A673 (cell line): ENCODE measurements around the gene SLIT3. TPM values are rescaled to one million over a fixed set of nuclear protein-coding genes. Genes with fewer than 3 reads are reported as not detected.

Experiments used
- BruUV-seq: library from RNA; stranded (reverse); fragments of 400-500 nt; replicated peaks from 2 replicates; lab custom pipeline; 2021; lab: Mats Ljungman, UMichigan
- CTCF ChIA-PET: fragments of 300-600 bp; sonication (Branson Sonifier 250); formaldehyde crosslinking; loops from one replicate; lab custom pipeline; 2022; ENCODE audit warnings: antibody characterized with exemption; lab: Charles Lee
- POLR2A ChIA-PET: fragments of 300-600 bp; sonication (Branson Sonifier 250); formaldehyde crosslinking; loops from one replicate; lab custom pipeline; 2022; ENCODE audit warnings: antibody characterized with exemption; ENCODE audit not compliant: low non-redundant PET; lab: Charles Lee
- DNase-seq: peaks from one replicate; pipeline ENCODE4 v3.0.0-alpha.2; 2015; ENCODE audit warnings: low spot score
- H3K27ac ChIP-seq: fragments of 200-600 bp; sonication (generic); 2 replicates; pipeline ENCODE4 v1.5.1; 2016; ENCODE audit warnings: mixed run types, low read depth, mild to moderate bottlenecking, mixed read lengths, antibody characterized with exemption, low read length; ENCODE audit not compliant: poor library complexity, severe bottlenecking
- H3K27me3 ChIP-seq: fragments of 200-600 bp; sonication (generic); replicated peaks from 2 replicates; pipeline ENCODE4 v1.6.1; 2017; ENCODE audit warnings: mixed run types, low read depth, mild to moderate bottlenecking, mixed read lengths, antibody characterized with exemption, low read length; ENCODE audit not compliant: insufficient read depth, poor library complexity
- H3K36me3 ChIP-seq: fragments of 200-600 bp; sonication (generic); 2 replicates; pipeline ENCODE4 v1.6.1; 2016; ENCODE audit warnings: mixed run types, mild to moderate bottlenecking, mixed read lengths, antibody characterized with exemption, low read length; ENCODE audit not compliant: insufficient read depth, poor library complexity, severe bottlenecking
- H3K4me1 ChIP-seq: fragments of 200-600 bp; sonication (generic); 2 replicates; pipeline ENCODE4 v1.6.1; 2017; ENCODE audit warnings: mixed run types, mild to moderate bottlenecking, mixed read lengths, antibody characterized with exemption, low read length; ENCODE audit not compliant: insufficient read depth, poor library complexity, severe bottlenecking
- H3K4me3 ChIP-seq: fragments of 200-600 bp; sonication (generic); 2 replicates; pipeline ENCODE4 v1.5.1; 2016; ENCODE audit warnings: low read depth, mixed run types, mild to moderate bottlenecking, mixed read lengths, low read length; ENCODE audit not compliant: poor library complexity, severe bottlenecking
- H3K9me3 ChIP-seq: fragments of 200-600 bp; sonication (generic); 2 replicates; pipeline ENCODE4 v1.6.1; 2016; ENCODE audit warnings: mixed run types, low read depth, mild to moderate bottlenecking, mixed read lengths, antibody characterized with exemption, low read length; ENCODE audit not compliant: poor library complexity, severe bottlenecking
- CTCF ChIP-seq: fragments of 300-800, 200-600 bp; sonication (generic); conservative IDR thresholded peaks from 2 replicates; pipeline ENCODE4 v1.5.1; 2017; ENCODE audit warnings: low read depth, mild to moderate bottlenecking, antibody characterized with exemption, low read length, moderate library complexity, mixed read lengths
- EZH2 ChIP-seq: fragments of 200-600 bp; sonication (generic); IDR thresholded peaks from 2 replicates; pipeline ENCODE4 v1.6.1; 2017; ENCODE audit warnings: borderline replicate concordance, low read depth, mild to moderate bottlenecking, mixed read lengths, antibody characterized with exemption, low read length; ENCODE audit not compliant: poor library complexity, severe bottlenecking
- intact Hi-C: fragments of 100-400 bp; cut with micrococcal nuclease; formaldehyde crosslinking; loops from one replicate; pipeline ENCODE4 v1.10.0; 2022; ENCODE audit not compliant: unreplicated experiment
- total RNA-seq: library from RNA; stranded (reverse); gene quantifications from 2 replicates; pipeline ENCODE4 v1.2.3, GENCODE V29; 2021

SLIT3 gene
- total RNA-seq, 1 experiment from 2014 or later: not detected

- no peak for TF ChIP-seq CTCF
- no peak for TF ChIP-seq EZH2
- Histone ChIP-seq H3K4me1 (no peaks in the 10 kb centered on the region), H3K27me3 (peaks cover 92% of the 10 kb centered on the region), H3K27ac (no peak overlapping the region), H3K9me3 (no peaks in the 10 kb centered on the region), H3K4me3 (no peak overlapping the region), H3K36me3 (no peaks in the 10 kb centered on the region)
- BruUV-seq: no TSS peak
- CTCF ChIA-PET: no interaction called here
- intact Hi-C loops: no loop called here
- POLR2A ChIA-PET: no interaction called here
- no peak for DNase-seq
Observed at GRCh38 chr5:168914491-168914890, 386.4 kb downstream of the SLIT3 start.

GRCh38 chr5:168910874-168911273 lies 390.1 kb downstream of the SLIT3 start:
- ChIA-PET POLR2A (no interaction called here), CTCF (no interaction called here)
- no peaks in the 10 kb centered on the region for H3K36me3 ChIP-seq
- intact Hi-C loops: no loop called here
- H3K27me3 ChIP-seq: peaks cover 86% of the 10 kb centered on the region
- TF ChIP-seq EZH2 (no peak), CTCF (no peak)
- no peaks in the 10 kb centered on the region for H3K4me1 ChIP-seq
- H3K4me3 ChIP-seq: no peak overlapping the region
- no peak for DNase-seq
- H3K27ac ChIP-seq: no peak overlapping the region
- no peaks in the 10 kb centered on the region for H3K9me3 ChIP-seq
- BruUV-seq: no TSS peak

DNA sequence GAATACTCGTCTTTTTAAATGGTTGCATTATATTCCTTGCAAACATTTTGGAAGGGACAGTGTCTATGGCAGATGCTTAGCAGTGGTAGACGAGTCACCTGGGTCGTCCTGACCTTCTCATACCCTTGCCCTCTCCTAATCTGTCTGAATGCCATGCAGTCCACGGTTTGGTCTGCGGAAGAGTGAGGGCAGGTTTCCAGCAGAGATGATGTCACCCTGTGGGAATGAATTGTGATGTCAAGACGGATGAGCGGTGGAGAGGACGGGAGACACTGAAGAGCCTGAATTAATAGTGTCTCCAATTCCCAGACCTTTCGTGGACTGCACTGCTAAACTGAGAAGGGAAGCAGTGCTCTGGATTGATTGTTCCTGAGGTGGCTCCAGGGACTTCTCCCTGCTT lies 392.7 kb downstream of the SLIT3 start:
- Histone ChIP-seq H3K36me3 (no peaks in the 10 kb centered on the region), H3K4me3 (no peak overlapping the region), H3K4me1 (no peaks in the 10 kb centered on the region), H3K27me3 (peaks cover 84% of the 10 kb centered on the region), H3K9me3 (no peaks in the 10 kb centered on the region), H3K27ac (no peak overlapping the region)
- no peak for DNase-seq
- ChIA-PET CTCF (no interaction called here), POLR2A (no interaction called here)
- BruUV-seq: no TSS peak
- intact Hi-C loops: no loop called here
- TF ChIP-seq EZH2 (no peak), CTCF (no peak)
